ENCODE data around the gene LEPROT.

Gene LEPROT

GRCh38 chr1:65393928-65394327, 26.5 kb upstream of the LEPROT start:
- Histone ChIP-seq H3K27ac (no peak overlapping the region), H3K36me3 (no peaks in the 10 kb centered on the region), H3K27me3 (no peaks in the 10 kb centered on the region), H3K4me1 (ENCODE audit: control insufficient read depth in 1 of 2, insufficient read depth in 1 of 2, low read depth in 1 of 2, low read length in 1 of 2) (no peaks in the 10 kb centered on the region), H3K9me3 (no peaks in the 10 kb centered on the region), H3K4me3 (ENCODE audit: low read depth in 1 of 2, low read length in 1 of 2) (no peak overlapping the region)
- no peak for TF ChIP-seq CTCF (IDR thresholded peaks at IDR 0.05)

DNA sequence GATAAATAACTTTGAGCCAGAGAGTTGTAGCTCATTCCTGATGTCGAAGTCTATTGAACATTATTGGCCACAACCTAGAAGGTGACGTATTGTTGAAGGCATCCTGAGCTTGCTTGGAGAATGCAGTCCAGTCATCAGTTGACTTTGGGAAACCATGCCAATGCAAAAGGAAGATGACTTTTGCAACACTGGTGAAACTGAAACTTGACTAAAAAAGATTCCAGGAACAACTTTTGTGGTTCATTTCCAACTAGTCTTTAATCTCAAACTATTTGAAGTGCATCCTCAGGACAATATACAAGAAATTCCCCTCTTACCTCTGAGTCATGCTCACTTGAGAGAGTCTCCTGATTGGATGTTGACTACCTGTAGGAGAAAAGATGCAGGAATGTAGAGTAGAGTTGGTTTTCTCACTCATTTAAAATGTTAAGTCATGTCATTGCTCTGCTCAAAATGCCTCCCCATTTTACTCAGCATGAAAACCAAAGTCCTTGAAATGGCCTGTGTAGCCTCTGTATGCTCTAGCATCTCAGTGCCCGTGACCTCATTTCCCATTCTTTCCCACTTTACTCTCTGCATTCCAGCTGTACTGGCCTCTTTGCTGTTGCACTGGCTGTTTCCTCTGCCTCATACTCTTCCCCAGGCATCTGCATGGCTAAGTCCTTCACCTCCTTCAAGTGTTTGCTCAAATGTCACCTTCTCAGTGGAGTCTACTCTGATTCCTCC, 24.4 kb upstream of the LEPROT start:
- Histone ChIP-seq H3K9me3 (no peaks in the 10 kb centered on the region), H3K4me3 (ENCODE audit: low read depth in 1 of 2, low read length in 1 of 2) (no peak overlapping the region), H3K27me3 (no peaks in the 10 kb centered on the region), H3K36me3 (no peaks in the 10 kb centered on the region), H3K4me1 (ENCODE audit: control insufficient read depth in 1 of 2, insufficient read depth in 1 of 2, low read depth in 1 of 2, low read length in 1 of 2) (no peaks in the 10 kb centered on the region), H3K27ac (no peak overlapping the region)
- TF ChIP-seq CTCF (IDR thresholded peaks at IDR 0.05) = no peak

DNA sequence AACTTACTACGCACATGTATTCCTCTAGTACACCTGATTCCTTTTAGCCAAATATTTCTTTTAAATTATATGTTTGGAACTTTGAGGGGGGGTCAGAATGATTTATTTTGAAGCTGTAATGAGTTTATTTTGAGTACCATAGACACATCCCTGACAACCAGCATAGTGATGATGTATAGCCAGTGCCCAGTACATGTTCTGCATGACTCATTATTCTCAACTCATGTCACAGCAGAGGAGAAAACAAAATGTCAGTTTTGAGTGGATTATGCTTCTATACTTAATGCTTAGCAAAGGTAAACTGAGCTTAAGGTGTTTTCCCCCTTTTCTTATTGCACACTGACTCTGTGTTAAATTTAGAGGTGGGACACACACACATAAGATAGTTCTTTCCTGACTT, 22.4 kb upstream of the LEPROT start:
- H3K36me3 ChIP-seq = no peaks in the 10 kb centered on the region
- no peak overlapping the region for H3K27ac ChIP-seq
- no peak for TF ChIP-seq CTCF (IDR thresholded peaks at IDR 0.05)
- H3K4me1 ChIP-seq (ENCODE audit: control insufficient read depth in 1 of 2, insufficient read depth in 1 of 2, low read depth in 1 of 2, low read length in 1 of 2) = no peaks in the 10 kb centered on the region
- no peaks in the 10 kb centered on the region for H3K27me3 ChIP-seq
- H3K4me3 ChIP-seq (ENCODE audit: low read depth in 1 of 2, low read length in 1 of 2) = no peak overlapping the region
- no peaks in the 10 kb centered on the region for H3K9me3 ChIP-seq

- Histone ChIP-seq H3K4me3 (ENCODE audit: low read depth in 1 of 2, low read length in 1 of 2) (no peak overlapping the region), H3K9me3 (no peaks in the 10 kb centered on the region), H3K27ac (no peak overlapping the region), H3K36me3 (no peaks in the 10 kb centered on the region), H3K27me3 (no peaks in the 10 kb centered on the region), H3K4me1 (ENCODE audit: control insufficient read depth in 1 of 2, insufficient read depth in 1 of 2, low read depth in 1 of 2, low read length in 1 of 2) (no peaks in the 10 kb centered on the region)
- no peak for TF ChIP-seq CTCF (IDR thresholded peaks at IDR 0.05)
These were observed 21.5 kb upstream of the LEPROT start for GRCh38 chr1:65399003-65399402.

GRCh38 chr1:65401612-65402011, 18.9 kb upstream of the LEPROT start:
- TF ChIP-seq CTCF (IDR thresholded peaks at IDR 0.05) = no peak
- H3K27me3 ChIP-seq = no peaks in the 10 kb centered on the region
- H3K9me3 ChIP-seq = no peaks in the 10 kb centered on the region
- H3K27ac ChIP-seq = no peak overlapping the region
- no peak overlapping the region for H3K4me3 ChIP-seq (ENCODE audit: low read depth in 1 of 2, low read length in 1 of 2)
- no peaks in the 10 kb centered on the region for H3K4me1 ChIP-seq (ENCODE audit: control insufficient read depth in 1 of 2, insufficient read depth in 1 of 2, low read depth in 1 of 2, low read length in 1 of 2)
- H3K36me3 ChIP-seq = no peaks in the 10 kb centered on the region
